Body of pancreas (tissue), 4 donors: ENCODE results near the gene USP50.

Experiments used
- POLR2A ChIP-seq, 3 donors: fragments of 450-650 bp; IDR thresholded peaks; one replicate each; pipeline ENCODE4 v1.6.1; 2016; ENCODE audit warnings: antibody characterized with exemption in 3 of 3, mild to moderate bottlenecking in 2 of 3
- TF ChIP-seq, protein P1 (sequence below), 7 experiments: fragments of 450-650 bp in 4 of 7; fragments of 200-600 bp in 3 of 7; sonication (generic) in 3 of 7; IDR thresholded peaks; one replicate each; pipeline ENCODE4 v1.5.1; 2016 to 2019; ENCODE audit warnings: antibody characterized with exemption in 7 of 7

DNA sequence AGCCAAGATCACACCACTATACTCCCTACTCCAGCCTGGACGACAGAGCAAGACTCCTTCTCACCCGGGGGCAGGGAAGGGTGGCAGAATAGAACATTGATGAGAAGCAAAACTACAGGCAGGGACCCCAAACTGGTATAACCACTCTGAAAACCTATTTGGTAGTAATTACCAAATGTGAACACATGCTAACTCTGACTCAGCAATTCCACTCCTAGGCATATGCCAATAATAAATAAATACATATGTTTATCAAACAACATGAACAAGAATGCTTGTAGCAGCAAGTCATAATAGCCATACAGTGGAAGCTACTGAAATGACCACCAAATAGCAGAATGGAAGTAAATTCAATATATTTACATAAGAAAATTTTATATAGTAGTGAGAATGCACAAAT is 31.0 kb upstream of the USP50 start:
- TF ChIP-seq, protein P1, sequence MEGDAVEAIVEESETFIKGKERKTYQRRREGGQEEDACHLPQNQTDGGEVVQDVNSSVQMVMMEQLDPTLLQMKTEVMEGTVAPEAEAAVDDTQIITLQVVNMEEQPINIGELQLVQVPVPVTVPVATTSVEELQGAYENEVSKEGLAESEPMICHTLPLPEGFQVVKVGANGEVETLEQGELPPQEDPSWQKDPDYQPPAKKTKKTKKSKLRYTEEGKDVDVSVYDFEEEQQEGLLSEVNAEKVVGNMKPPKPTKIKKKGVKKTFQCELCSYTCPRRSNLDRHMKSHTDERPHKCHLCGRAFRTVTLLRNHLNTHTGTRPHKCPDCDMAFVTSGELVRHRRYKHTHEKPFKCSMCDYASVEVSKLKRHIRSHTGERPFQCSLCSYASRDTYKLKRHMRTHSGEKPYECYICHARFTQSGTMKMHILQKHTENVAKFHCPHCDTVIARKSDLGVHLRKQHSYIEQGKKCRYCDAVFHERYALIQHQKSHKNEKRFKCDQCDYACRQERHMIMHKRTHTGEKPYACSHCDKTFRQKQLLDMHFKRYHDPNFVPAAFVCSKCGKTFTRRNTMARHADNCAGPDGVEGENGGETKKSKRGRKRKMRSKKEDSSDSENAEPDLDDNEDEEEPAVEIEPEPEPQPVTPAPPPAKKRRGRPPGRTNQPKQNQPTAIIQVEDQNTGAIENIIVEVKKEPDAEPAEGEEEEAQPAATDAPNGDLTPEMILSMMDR (IDR thresholded peaks at IDR 0.05), result no peak
- TF ChIP-seq POLR2A (IDR thresholded peaks at IDR 0.05), result no peak
